Left lung (tissue), 10 donors: Measurements from ENCODE around the gene DCXR. TPM values are rescaled to one million over a fixed set of nuclear protein-coding genes. Genes with fewer than 3 reads are reported as not detected.

Experiments
- ATAC-seq: fragments of 200-7000 bp; cut with Tn5 transposase; one replicate; pipeline ENCODE4 v1.9.1; 2020; ENCODE audit warnings: moderate library complexity
- DNase-seq, 4 donors: peaks; one replicate each; pipeline ENCODE4 v3.0.0-alpha.2; 2013 to 2020
- H3K27ac ChIP-seq, 2 donors: fragments of 200-600 bp; sonication (generic) in 1 of 2; one replicate each; pipeline versions ENCODE4 v1.5.0 to v1.8.0; 2020 to 2021
- H3K27me3 ChIP-seq, 2 donors: fragments of 200-600 bp; sonication (generic) in 1 of 2; one replicate each; pipeline versions ENCODE4 v1.5.0 to v1.8.0; 2020 to 2021
- H3K36me3 ChIP-seq, 2 donors: fragments of 200-600 bp; sonication (generic) in 1 of 2; one replicate each; pipeline versions ENCODE4 v1.5.0 to v1.8.0; 2020 to 2021
- H3K4me1 ChIP-seq, 2 donors: fragments of 200-600 bp; one replicate each; pipeline ENCODE4 v1.8.0; 2021
- H3K4me3 ChIP-seq, 2 donors: fragments of 200-600 bp; sonication (generic) in 1 of 2; one replicate each; pipeline versions ENCODE4 v1.5.0 to v1.8.0; 2020 to 2021; ENCODE audit warnings: mild to moderate bottlenecking in 1 of 2
- H3K9me3 ChIP-seq, 2 donors: fragments of 200-600 bp; sonication (generic) in 1 of 2; one replicate each; pipeline versions ENCODE4 v1.5.0 to v1.8.0; 2020 to 2021
- CTCF ChIP-seq, 2 donors: fragments of 200-600 bp; sonication (generic) in 1 of 2; IDR thresholded peaks; one replicate each; pipeline versions ENCODE4 v1.5.0 to v1.8.0; 2021; ENCODE audit warnings: antibody characterized with exemption in 2 of 2
- intact Hi-C, 2 donors: fragments of 100-400 bp; cut with DNase I; formaldehyde crosslinking; loops; one replicate each; pipeline versions ENCODE4 v1.11.2 to v1.14.2; 2022
- polyA plus RNA-seq, 6 donors: library from polyadenylated mRNA; unstranded; fragments of 120-200 nt; gene quantifications; one replicate each; pipeline ENCODE4 v1.2.1, GENCODE V29; 2013; ENCODE audit not compliant: insufficient read length in 6 of 6
- total RNA-seq, 2 donors: library from RNA; stranded (reverse); fragmentation: NEBNext Ultra II Directional; extraction: Animal tissue kit (Norgen Biotek cat#: 25700); gene quantifications; one replicate each; pipeline ENCODE4 v1.2.1, GENCODE V29; 2021
- donor health status: DM: no; HTN: yes; CAD: no.
- donor health status: DM: no; HTN: no; CAD: no.

Gene DCXR
- total and polyA plus RNA-seq, 8 donors = 56.0 to 152 (median 79.4) TPM

GRCh38 chr17:81990836-81991683 is 46.4 kb downstream of the DCXR start:
- peaks cover 18 to 32% of the 10 kb centered on the region in 2 donors for H3K4me1 ChIP-seq
- ATAC-seq = no peak
- no peak for TF ChIP-seq CTCF (IDR thresholded peaks at IDR 0.05)
- peak in 1 of 4 donors; percentile 75 for DNase-seq
- intact Hi-C loops = no loop called here
- no peaks in the 10 kb centered on the region for H3K27me3 ChIP-seq
- H3K27ac ChIP-seq = peak overlapping the region; percentile 20 to 63
- H3K36me3 ChIP-seq = peaks cover 0 to 38% of the 10 kb centered on the region in 2 donors
- no peak overlapping the region for H3K4me3 ChIP-seq
- no peaks in the 10 kb centered on the region for H3K9me3 ChIP-seq

- intact Hi-C loops = no loop called here
- no peak for TF ChIP-seq CTCF (IDR thresholded peaks at IDR 0.05)
- H3K4me3 ChIP-seq = no peak overlapping the region
- H3K9me3 ChIP-seq = no peaks in the 10 kb centered on the region
- H3K4me1 ChIP-seq = peaks cover 11 to 18% of the 10 kb centered on the region in 2 donors
- peaks cover 0 to 50% of the 10 kb centered on the region in 2 donors for H3K36me3 ChIP-seq
- peak in 1 of 4 donors; percentile 62 for DNase-seq
- no peak for ATAC-seq
- H3K27me3 ChIP-seq = no peaks in the 10 kb centered on the region
- no peak overlapping the region for H3K27ac ChIP-seq
Measured at GRCh38 chr17:81987161-81987770, 50.2 kb downstream of the DCXR start.

DNA sequence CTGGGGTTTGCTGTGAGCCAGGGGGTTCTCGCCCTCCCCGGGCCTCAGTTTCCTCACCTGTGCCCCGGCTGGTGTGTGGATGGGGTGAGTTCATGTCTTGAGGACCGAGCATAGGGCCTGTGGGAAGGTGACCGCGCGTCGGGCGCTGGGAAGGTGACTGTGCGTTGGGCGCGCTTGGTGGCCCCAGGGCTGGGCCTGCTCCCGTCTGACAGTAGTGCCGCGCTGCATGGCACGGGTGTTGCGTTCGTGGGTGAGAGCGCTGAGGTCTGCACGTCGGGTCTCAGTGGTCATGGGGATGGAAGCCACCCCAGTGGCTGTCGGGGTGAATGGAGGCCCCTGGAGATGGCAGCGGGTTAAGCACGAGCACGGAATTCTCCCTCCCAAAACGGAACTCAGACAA is 50.9 kb downstream of the DCXR start:
- DNase-seq (peak in 1 of 4 donors; percentile 71), ATAC-seq (no peak)
- Histone ChIP-seq H3K9me3 (no peaks in the 10 kb centered on the region), H3K27ac (no peak overlapping the region), H3K4me3 (no peak overlapping the region), H3K36me3 (peaks cover 0 to 50% of the 10 kb centered on the region in 2 donors), H3K4me1 (peaks cover 6 to 11% of the 10 kb centered on the region in 2 donors), H3K27me3 (no peaks in the 10 kb centered on the region)
- no peak for TF ChIP-seq CTCF (IDR thresholded peaks at IDR 0.05)
- intact Hi-C loops = no loop called here

Other genes with a start within 250 kb of the DCXR start
- gene GCGR, start 233.5 kb downstream of the DCXR start, total RNA-seq = under 1 TPM in 1 of 2 donors, not detected in 1; 0.13 TPM
- under 1 TPM in 4 of 6 donors, not detected in 2; 0.14 to 0.37 (median 0.29) TPM for gene GCGR, start 233.5 kb downstream of the DCXR start, polyA plus RNA-seq
- gene MCRIP1, start 204.4 kb downstream of the DCXR start, total RNA-seq = 10 to 100 TPM; 61.7 to 74.0 TPM
- 10 to 100 TPM; 67.6 to 97.6 (median 89.2) TPM for gene MCRIP1, start 204.4 kb downstream of the DCXR start, polyA plus RNA-seq
- gene PPP1R27, start 202.6 kb downstream of the DCXR start, total RNA-seq = not detected
- under 1 TPM in 2 of 6 donors, not detected in 4; 0.11 to 0.28 TPM for gene PPP1R27, start 202.6 kb downstream of the DCXR start, polyA plus RNA-seq
- 100 to 1,000 TPM; 851 to 935 TPM for gene P4HB, start 177.2 kb downstream of the DCXR start, total RNA-seq
- gene P4HB, start 177.2 kb downstream of the DCXR start, polyA plus RNA-seq = 100 to 1,000 TPM; 485 to 650 (median 511) TPM
- 100 to 1,000 TPM; 339 to 481 TPM for gene ARHGDIA, start 166.4 kb downstream of the DCXR start, total RNA-seq
- gene ARHGDIA, start 166.4 kb downstream of the DCXR start, polyA plus RNA-seq = 100 to 1,000 TPM; 139 to 266 (median 174) TPM
- gene ALYREF, start 146.1 kb downstream of the DCXR start, total RNA-seq = 10 to 100 TPM; 42.7 to 69.7 TPM
- gene ALYREF, start 146.1 kb downstream of the DCXR start, polyA plus RNA-seq = 10 to 100 TPM; 60.4 to 85.9 (median 68.0) TPM
- 100 to 1,000 TPM; 121 to 124 TPM for gene ANAPC11, start 146.0 kb downstream of the DCXR start, total RNA-seq
- gene ANAPC11, start 146.0 kb downstream of the DCXR start, polyA plus RNA-seq = 100 to 1,000 TPM in 1 of 6 donors, 10 to 100 TPM in 5; 64.2 to 100 (median 82.8) TPM
- under 1 TPM; 0.26 to 0.60 TPM for gene NPB, start 135.5 kb downstream of the DCXR start, total RNA-seq
- gene NPB, start 135.5 kb downstream of the DCXR start, polyA plus RNA-seq = 1 to 10 TPM in 5 of 6 donors, under 1 TPM in 1; 0.90 to 2.1 (median 1.4) TPM
- gene PCYT2, start 126.3 kb downstream of the DCXR start, total RNA-seq = 10 to 100 TPM; 38.0 to 57.7 TPM
- gene PCYT2, start 126.3 kb downstream of the DCXR start, polyA plus RNA-seq = 10 to 100 TPM; 12.7 to 24.1 (median 17.3) TPM
- gene SIRT7, start 119.5 kb downstream of the DCXR start, total RNA-seq = 10 to 100 TPM; 23.9 to 37.9 TPM
- 10 to 100 TPM; 11.6 to 17.3 (median 12.6) TPM for gene SIRT7, start 119.5 kb downstream of the DCXR start, polyA plus RNA-seq
- gene MAFG, start 110.0 kb downstream of the DCXR start, total RNA-seq = 10 to 100 TPM; 25.3 to 39.8 TPM
- 10 to 100 TPM in 4 of 6 donors, 1 to 10 TPM in 2; 8.1 to 14.6 (median 10.7) TPM for gene MAFG, start 110.0 kb downstream of the DCXR start, polyA plus RNA-seq
- gene PYCR1, start 100.4 kb downstream of the DCXR start, total RNA-seq = 10 to 100 TPM; 74.0 to 83.0 TPM
- gene PYCR1, start 100.4 kb downstream of the DCXR start, polyA plus RNA-seq = 10 to 100 TPM; 34.9 to 71.6 (median 38.0) TPM
- not detected for gene MYADML2, start 90.5 kb downstream of the DCXR start, total RNA-seq
- under 1 TPM in 5 of 6 donors, not detected in 1; 0.08 to 0.20 (median 0.09) TPM for gene MYADML2, start 90.5 kb downstream of the DCXR start, polyA plus RNA-seq
- gene NOTUM, start 76.5 kb downstream of the DCXR start, total RNA-seq = 1 to 10 TPM in 1 of 2 donors, under 1 TPM in 1; 0.79 to 1.0 TPM
- 10 to 100 TPM; 40.3 to 71.4 (median 67.0) TPM for gene NOTUM, start 76.5 kb downstream of the DCXR start, polyA plus RNA-seq
- 10 to 100 TPM; 35.1 to 40.2 TPM for gene ASPSCR1, start 60.1 kb downstream of the DCXR start, total RNA-seq
- gene ASPSCR1, start 60.1 kb downstream of the DCXR start, polyA plus RNA-seq = 10 to 100 TPM; 36.0 to 64.3 (median 48.6) TPM
- gene CENPX, start 14.8 kb downstream of the DCXR start, total RNA-seq = 10 to 100 TPM; 42.9 to 77.7 TPM
- gene CENPX, start 14.8 kb downstream of the DCXR start, polyA plus RNA-seq = 10 to 100 TPM; 44.1 to 61.8 (median 49.8) TPM
- gene LRRC45, start 14.4 kb downstream of the DCXR start, total RNA-seq = 10 to 100 TPM; 16.9 to 20.7 TPM
- gene LRRC45, start 14.4 kb downstream of the DCXR start, polyA plus RNA-seq = 10 to 100 TPM; 12.0 to 23.2 (median 17.6) TPM
- 10 to 100 TPM in 1 of 2 donors, 1 to 10 TPM in 1; 4.2 to 11.5 TPM for gene RAC3, start 6.0 kb downstream of the DCXR start, total RNA-seq
- gene RAC3, start 6.0 kb downstream of the DCXR start, polyA plus RNA-seq = 10 to 100 TPM; 11.1 to 23.4 (median 15.4) TPM
- gene RFNG, start 14.1 kb upstream of the DCXR start, total RNA-seq = 10 to 100 TPM; 29.3 to 44.9 TPM
- gene RFNG, start 14.1 kb upstream of the DCXR start, polyA plus RNA-seq = 10 to 100 TPM; 35.2 to 52.7 (median 46.7) TPM
- 100 to 1,000 TPM in 1 of 2 donors, 10 to 100 TPM in 1; 75.3 to 101 TPM for gene GPS1, start 14.2 kb upstream of the DCXR start, total RNA-seq
- gene GPS1, start 14.2 kb upstream of the DCXR start, polyA plus RNA-seq = 10 to 100 TPM; 69.2 to 90.8 (median 78.8) TPM
- gene DUS1L, start 28.1 kb upstream of the DCXR start, total RNA-seq = 100 to 1,000 TPM; 102 to 103 TPM
- 10 to 100 TPM; 55.7 to 95.8 (median 69.4) TPM for gene DUS1L, start 28.1 kb upstream of the DCXR start, polyA plus RNA-seq
- 100 to 1,000 TPM; 288 to 550 TPM for gene FASN, start 60.5 kb upstream of the DCXR start, total RNA-seq
- 10 to 100 TPM; 18.0 to 63.8 (median 36.0) TPM for gene FASN, start 60.5 kb upstream of the DCXR start, polyA plus RNA-seq
- 10 to 100 TPM; 41.7 to 54.5 TPM for gene CCDC57, start 175.1 kb upstream of the DCXR start, total RNA-seq
- gene CCDC57, start 175.1 kb upstream of the DCXR start, polyA plus RNA-seq = 10 to 100 TPM; 50.4 to 73.4 (median 65.9) TPM
- gene SLC16A3, start 191.3 kb upstream of the DCXR start, total RNA-seq = 100 to 1,000 TPM in 1 of 2 donors, 10 to 100 TPM in 1; 71.2 to 149 TPM
- gene SLC16A3, start 191.3 kb upstream of the DCXR start, polyA plus RNA-seq = 10 to 100 TPM; 13.0 to 21.2 (median 17.8) TPM
- 100 to 1,000 TPM; 122 to 160 TPM for gene CSNK1D, start 236.0 kb upstream of the DCXR start, total RNA-seq
- gene CSNK1D, start 236.0 kb upstream of the DCXR start, polyA plus RNA-seq = 100 to 1,000 TPM; 101 to 145 (median 119) TPM